Esophagus muscularis mucosa (tissue), 4 donors: Measurements from ENCODE around the gene DOCK4. TPM values are rescaled to one million over a fixed set of nuclear protein-coding genes. Genes with fewer than 3 reads are reported as not detected.

Experiments
- DNase-seq: peaks from one replicate; pipeline ENCODE4 v3.0.0-alpha.2; 2017; ENCODE audit errors: extremely low spot score
- H3K27ac ChIP-seq, 4 donors: fragments of 200-600 bp; sonication (generic); replicated peaks in 1 of 4; 1 replicate in 3 of 4; 2 replicates in 1 of 4; pipeline ENCODE4 v1.5.1; 2016 to 2019; ENCODE audit warnings: mild to moderate bottlenecking in 1 of 4
- H3K27me3 ChIP-seq, 4 donors: fragments of 200-600 bp; sonication (generic); one replicate each; pipeline versions ENCODE4 v1.5.1 to v1.6.0; 2016 to 2019
- H3K36me3 ChIP-seq, 4 donors: fragments of 200-600 bp; sonication (generic); one replicate each; pipeline ENCODE4 v1.5.1; 2016 to 2019
- H3K4me1 ChIP-seq, 4 donors: fragments of 200-600 bp; sonication (generic); one replicate each; pipeline ENCODE4 v1.5.1; 2016 to 2019
- H3K4me3 ChIP-seq, 4 donors: fragments of 200-600 bp; sonication (generic); 1 replicate in 2 of 4; 2 replicates in 2 of 4; pipeline ENCODE4 v1.5.1; 2016 to 2019; ENCODE audit warnings: mild to moderate bottlenecking in 4 of 4, moderate library complexity in 1 of 4
- H3K9me3 ChIP-seq, 4 donors: fragments of 200-600 bp; sonication (generic); 1 replicate in 3 of 4; 2 replicates in 1 of 4; pipeline ENCODE4 v1.5.1; 2016 to 2019
- EP300 ChIP-seq: sonication (generic); formaldehyde crosslinking; IDR thresholded peaks from one replicate; pipeline ENCODE4 v1.6.1; 2017; ENCODE audit warnings: antibody characterized with exemption
- POLR2A ChIP-seq: fragments of 450-650 bp; IDR thresholded peaks from one replicate; pipeline ENCODE4 v1.6.1; 2017; ENCODE audit warnings: antibody characterized with exemption, moderate library complexity, mild to moderate bottlenecking, low read depth
- POLR2AphosphoS5 ChIP-seq, 2 donors: sonication (generic); formaldehyde crosslinking; IDR thresholded peaks; one replicate each; pipeline ENCODE4 v1.6.1; 2017; ENCODE audit warnings: antibody characterized with exemption in 2 of 2
- WGBS: methylation state at CpG from one replicate; pipeline ENCODE4 v1.1.5; 2018; 5-methylcytosine and 5-hydroxymethylcytosine counted together
- intact Hi-C: fragments of 100-400 bp; cut with DNase I; formaldehyde crosslinking; loops from one replicate; pipeline ENCODE4 v1.15.1; 2023
- total RNA-seq, 4 donors: library from RNA; depleted of rRNA; stranded (reverse); fragments of >200 nt; gene quantifications; one replicate each; pipeline versions ENCODE4 v1.1.0 to v1.2.1, GENCODE V29; 2016
- TF ChIP-seq, protein P1 (sequence below), 3 experiments: fragments of 200-600 bp in 2 of 3; fragments of 450-650 bp in 1 of 3; sonication (generic) in 2 of 3; IDR thresholded peaks; one replicate each; pipeline ENCODE4 v1.5.1; 2017 to 2019; ENCODE audit warnings: antibody characterized with exemption in 3 of 3, mild to moderate bottlenecking in 2 of 3, moderate library complexity in 1 of 3

Gene DOCK4
- total RNA-seq, 4 donors from 2014 or later = 14.0 to 25.3 (median 18.8) TPM

DNA sequence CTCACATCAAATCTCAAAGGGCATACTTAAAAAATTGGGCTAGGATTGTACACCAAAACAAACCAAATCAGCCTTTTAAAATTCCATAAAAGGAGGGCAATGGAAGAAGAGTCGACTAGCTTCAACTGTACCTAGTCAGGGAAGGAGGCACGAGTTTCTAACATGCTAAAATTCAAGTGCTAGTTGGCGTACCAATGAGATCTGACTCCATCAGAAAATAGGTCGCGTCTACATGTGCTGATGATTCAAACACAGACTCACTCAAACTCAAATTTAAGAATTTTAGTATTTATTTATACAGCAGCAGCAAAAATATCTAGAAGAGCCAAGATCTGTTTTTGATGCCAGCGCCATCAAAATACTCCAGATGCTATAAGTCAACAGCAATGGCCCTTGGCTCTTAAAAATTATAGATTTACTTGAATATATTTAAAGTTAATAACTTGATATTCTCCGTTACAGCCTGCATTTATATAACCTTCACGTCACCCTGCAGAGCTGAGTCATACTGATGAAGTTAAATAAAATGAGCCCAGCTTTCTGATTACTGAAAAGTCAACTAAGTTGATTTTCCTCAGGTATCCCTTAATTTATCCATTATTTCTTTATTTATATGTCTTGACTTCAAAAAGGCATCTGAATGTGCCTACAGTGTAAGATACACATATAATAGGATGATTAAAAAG lies 341.8 kb downstream of the DOCK4 start:
- peak; percentile 19 for DNase-seq
- Histone ChIP-seq H3K27me3 (no peaks in the 10 kb centered on the region), H3K36me3 (peaks cover 0 to 48% (median 13%) of the 10 kb centered on the region in 4 donors), H3K4me3 (no peak overlapping the region), H3K4me1 (peaks cover 0 to 21% (median 4%) of the 10 kb centered on the region in 4 donors), H3K9me3 (no peaks in the 10 kb centered on the region), H3K27ac (peak overlapping the region in 1 of 4 donors; percentile 14)
- 65% methylated on average over 8 of the region's 8 CpGs for WGBS
- TF ChIP-seq POLR2AphosphoS5 (IDR thresholded peaks at IDR 0.05) (no peak), POLR2A (no peak), EP300 (no peak)
- TF ChIP-seq, protein P1, sequence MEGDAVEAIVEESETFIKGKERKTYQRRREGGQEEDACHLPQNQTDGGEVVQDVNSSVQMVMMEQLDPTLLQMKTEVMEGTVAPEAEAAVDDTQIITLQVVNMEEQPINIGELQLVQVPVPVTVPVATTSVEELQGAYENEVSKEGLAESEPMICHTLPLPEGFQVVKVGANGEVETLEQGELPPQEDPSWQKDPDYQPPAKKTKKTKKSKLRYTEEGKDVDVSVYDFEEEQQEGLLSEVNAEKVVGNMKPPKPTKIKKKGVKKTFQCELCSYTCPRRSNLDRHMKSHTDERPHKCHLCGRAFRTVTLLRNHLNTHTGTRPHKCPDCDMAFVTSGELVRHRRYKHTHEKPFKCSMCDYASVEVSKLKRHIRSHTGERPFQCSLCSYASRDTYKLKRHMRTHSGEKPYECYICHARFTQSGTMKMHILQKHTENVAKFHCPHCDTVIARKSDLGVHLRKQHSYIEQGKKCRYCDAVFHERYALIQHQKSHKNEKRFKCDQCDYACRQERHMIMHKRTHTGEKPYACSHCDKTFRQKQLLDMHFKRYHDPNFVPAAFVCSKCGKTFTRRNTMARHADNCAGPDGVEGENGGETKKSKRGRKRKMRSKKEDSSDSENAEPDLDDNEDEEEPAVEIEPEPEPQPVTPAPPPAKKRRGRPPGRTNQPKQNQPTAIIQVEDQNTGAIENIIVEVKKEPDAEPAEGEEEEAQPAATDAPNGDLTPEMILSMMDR (IDR thresholded peaks at IDR 0.05) = no peak
- intact Hi-C loops = loop anchor here (10.0 kb wide), 1 partner anchor 100 kb away; no protein-coding TSS in a partner anchor

DNA sequence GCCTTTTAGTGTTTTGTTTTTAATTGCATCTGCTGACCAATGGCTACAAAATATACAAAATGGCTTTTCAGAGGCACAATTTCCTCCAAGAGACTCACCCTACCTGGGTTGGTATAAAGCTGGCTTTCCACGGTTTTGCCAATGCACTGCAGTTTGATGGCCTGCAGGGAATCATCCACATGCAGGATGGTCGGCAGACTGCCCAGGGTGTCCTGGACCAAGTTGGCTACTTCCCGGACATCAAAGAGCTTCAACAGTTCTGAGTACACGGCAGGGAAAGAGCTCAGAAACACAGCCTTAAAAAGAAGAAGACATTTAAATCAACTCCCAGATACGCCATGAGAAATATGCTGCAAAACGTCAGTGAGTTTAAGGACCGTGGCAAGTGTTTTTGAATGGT lies 342.9 kb downstream of the DOCK4 start:
- Histone ChIP-seq H3K9me3 (no peaks in the 10 kb centered on the region), H3K27me3 (no peaks in the 10 kb centered on the region), H3K36me3 (peaks cover 0 to 40% (median 10%) of the 10 kb centered on the region in 4 donors), H3K4me1 (peaks cover 0 to 21% (median 4%) of the 10 kb centered on the region in 4 donors), H3K4me3 (no peak overlapping the region), H3K27ac (no peak overlapping the region)
- TF ChIP-seq POLR2A = no peak
- TF ChIP-seq, protein P1 (IDR thresholded peaks at IDR 0.05) = no peak
- TF ChIP-seq EP300 = no peak
- TF ChIP-seq POLR2AphosphoS5 (IDR thresholded peaks at IDR 0.05) = no peak
- intact Hi-C loops = loop anchor here (10.0 kb wide), 1 partner anchor 98 kb away; no protein-coding TSS in a partner anchor
- WGBS = 88% methylated on average over 7 of the region's 7 CpGs
- DNase-seq = peak; percentile 68

DNA sequence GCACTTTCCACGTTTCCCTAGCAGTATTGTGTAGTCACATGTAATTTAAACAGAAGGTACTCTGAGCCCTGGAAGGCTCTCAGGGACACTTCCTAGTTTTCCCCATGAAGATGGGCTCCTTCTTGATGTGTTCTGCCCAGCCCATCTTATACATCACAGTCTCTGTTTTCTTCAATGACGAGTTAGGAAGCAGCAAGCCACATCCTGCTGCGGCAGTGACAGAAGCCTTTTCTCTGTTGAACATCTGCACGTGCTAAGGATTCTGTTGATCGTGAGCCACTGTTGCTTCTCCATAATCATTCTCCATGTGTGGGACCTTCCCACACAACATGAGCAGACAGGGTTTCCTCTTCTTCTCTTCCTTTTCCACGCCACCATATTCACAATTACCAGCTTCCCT lies 346.0 kb downstream of the DOCK4 start:
- H3K9me3 ChIP-seq = no peaks in the 10 kb centered on the region
- no peak for DNase-seq
- H3K4me3 ChIP-seq = no peak overlapping the region
- peaks cover 0 to 14% (median 7%) of the 10 kb centered on the region in 4 donors for H3K4me1 ChIP-seq
- peaks cover 0 to 22% (median 10%) of the 10 kb centered on the region in 4 donors for H3K36me3 ChIP-seq
- intact Hi-C loops = loop anchor here (10.0 kb wide), 1 partner anchor 95 kb away; no protein-coding TSS in a partner anchor
- no peaks in the 10 kb centered on the region for H3K27me3 ChIP-seq
- 99% methylated on average over 6 of the region's 6 CpGs for WGBS
- no peak overlapping the region for H3K27ac ChIP-seq
- TF ChIP-seq POLR2A (no peak), POLR2AphosphoS5 (IDR thresholded peaks at IDR 0.05) (no peak), EP300 (no peak)
- TF ChIP-seq, protein P1 (IDR thresholded peaks at IDR 0.05) = no peak

DNA sequence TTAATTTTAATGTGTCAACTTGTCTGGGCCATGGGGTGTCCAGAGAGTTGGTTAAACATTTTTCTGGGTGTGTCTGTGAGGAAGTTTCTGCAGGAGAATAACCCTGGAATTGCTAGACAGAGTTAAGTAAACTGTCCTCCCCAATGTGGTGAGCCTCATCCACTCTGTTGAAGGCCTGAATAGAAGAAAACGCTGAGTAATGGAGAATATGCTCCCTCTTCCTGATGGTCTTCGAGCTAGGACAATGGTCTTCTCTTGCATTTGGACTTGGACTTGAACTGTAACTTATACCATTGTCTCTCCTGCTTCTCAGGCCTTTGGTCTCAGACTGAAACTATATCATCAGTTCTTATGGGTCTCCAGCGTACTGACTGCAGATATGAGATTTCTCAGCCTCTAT lies 347.9 kb downstream of the DOCK4 start:
- WGBS = 96% methylated on average over 3 of the region's 3 CpGs
- peaks cover 0 to 10% (median 2%) of the 10 kb centered on the region in 4 donors for H3K4me1 ChIP-seq
- peak; percentile 66 for DNase-seq

More for the DNA sequence above, 347.9 kb downstream of the DOCK4 start:
- Histone ChIP-seq H3K27ac (no peak overlapping the region), H3K36me3 (peaks cover 0 to 17% (median 11%) of the 10 kb centered on the region in 4 donors), H3K4me3 (no peak overlapping the region), H3K9me3 (no peaks in the 10 kb centered on the region), H3K27me3 (no peaks in the 10 kb centered on the region)
- intact Hi-C loops = no loop called here
- TF ChIP-seq, protein P1 (IDR thresholded peaks at IDR 0.05) = no peak
- TF ChIP-seq EP300 (no peak), POLR2AphosphoS5 (IDR thresholded peaks at IDR 0.05) (no peak), POLR2A (no peak)
